ENCODE data around the gene CDK2.

DNA sequence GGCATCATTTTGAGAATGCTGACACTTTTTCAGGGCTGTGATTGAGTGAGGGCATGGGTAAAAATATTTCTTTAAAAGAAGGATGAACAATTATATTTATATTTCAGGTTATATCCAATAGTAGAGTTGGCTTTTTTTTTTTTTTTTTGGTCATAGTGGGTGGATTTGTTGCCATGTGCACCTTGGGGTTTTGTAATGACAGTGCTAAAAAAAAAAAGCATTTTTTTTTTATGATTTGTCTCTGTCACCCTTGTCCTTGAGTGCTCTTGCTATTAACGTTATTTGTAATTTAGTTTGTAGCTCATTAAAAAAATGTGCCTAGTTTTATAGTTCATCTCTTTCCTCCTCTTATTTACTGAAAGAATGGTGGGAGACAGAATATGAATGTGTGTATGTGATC lies 5.8 kb downstream of the CDK2 start:
- TF ChIP-seq, protein P1, sequence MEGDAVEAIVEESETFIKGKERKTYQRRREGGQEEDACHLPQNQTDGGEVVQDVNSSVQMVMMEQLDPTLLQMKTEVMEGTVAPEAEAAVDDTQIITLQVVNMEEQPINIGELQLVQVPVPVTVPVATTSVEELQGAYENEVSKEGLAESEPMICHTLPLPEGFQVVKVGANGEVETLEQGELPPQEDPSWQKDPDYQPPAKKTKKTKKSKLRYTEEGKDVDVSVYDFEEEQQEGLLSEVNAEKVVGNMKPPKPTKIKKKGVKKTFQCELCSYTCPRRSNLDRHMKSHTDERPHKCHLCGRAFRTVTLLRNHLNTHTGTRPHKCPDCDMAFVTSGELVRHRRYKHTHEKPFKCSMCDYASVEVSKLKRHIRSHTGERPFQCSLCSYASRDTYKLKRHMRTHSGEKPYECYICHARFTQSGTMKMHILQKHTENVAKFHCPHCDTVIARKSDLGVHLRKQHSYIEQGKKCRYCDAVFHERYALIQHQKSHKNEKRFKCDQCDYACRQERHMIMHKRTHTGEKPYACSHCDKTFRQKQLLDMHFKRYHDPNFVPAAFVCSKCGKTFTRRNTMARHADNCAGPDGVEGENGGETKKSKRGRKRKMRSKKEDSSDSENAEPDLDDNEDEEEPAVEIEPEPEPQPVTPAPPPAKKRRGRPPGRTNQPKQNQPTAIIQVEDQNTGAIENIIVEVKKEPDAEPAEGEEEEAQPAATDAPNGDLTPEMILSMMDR (IDR thresholded peaks at IDR 0.05; ENCODE audit: poor library complexity, severe bottlenecking): no peak
- no peak for TF ChIP-seq TAF1 (IDR thresholded peaks at IDR 0.05; ENCODE audit: low read depth)

All from neural cell (in vitro differentiated cells).